Panc1 (cell line): ENCODE measurements around the gene MFSD6. TPM values are rescaled to one million over a fixed set of nuclear protein-coding genes. Genes with fewer than 3 reads are reported as not detected.

ENCODE experiments used
- ATAC-seq: fragments of 200-7000 bp; cut with Tn5 transposase; 2 replicates; pipeline ENCODE4 v1.9.1; 2020; ENCODE audit warnings: mild to moderate bottlenecking, moderate library complexity
- BruUV-seq: library from RNA; stranded (reverse); fragments of 400-500 nt; replicated peaks from 2 replicates; lab custom pipeline; 2021; lab: Mats Ljungman, UMichigan
- CTCF ChIA-PET: fragments of 300-600 bp; sonication (Branson Sonifier 250); formaldehyde crosslinking; loops from one replicate; lab custom pipeline; 2022; ENCODE audit warnings: antibody characterized with exemption; lab: Charles Lee
- POLR2A ChIA-PET: fragments of 300-600 bp; sonication (Branson Sonifier 250); formaldehyde crosslinking; loops from one replicate; lab custom pipeline; 2022; ENCODE audit warnings: antibody characterized with exemption; lab: Charles Lee
- DNase-seq: peaks from one replicate; pipeline ENCODE4 v3.0.0-alpha.2; 2010; ENCODE audit warnings: low read depth, low spot score
- H3K27ac ChIP-seq: 2 replicates; pipeline ENCODE4 v1.5.1; 2011; ENCODE audit warnings: mild to moderate bottlenecking, low read length, inconsistent platforms
- H3K27me3 ChIP-seq: fragments of 200-500 bp; sonication (Bioruptor generic); 2 replicates; pipeline ENCODE4 v1.6.0; 2014; ENCODE audit warnings: low read length, inconsistent platforms; ENCODE audit not compliant: control insufficient read depth, insufficient read depth
- H3K36me3 ChIP-seq: fragments of 200-500 bp; sonication (Bioruptor generic); 2 replicates; pipeline ENCODE4 v1.5.1; 2014; ENCODE audit warnings: inconsistent platforms, mild to moderate bottlenecking, low read length, moderate library complexity; ENCODE audit not compliant: control insufficient read depth, insufficient read depth
- H3K4me1 ChIP-seq: 2 replicates; pipeline ENCODE4 v1.5.1; 2011; ENCODE audit warnings: inconsistent platforms, mild to moderate bottlenecking, low read length, moderate library complexity; ENCODE audit not compliant: control insufficient read depth, insufficient read depth
- H3K4me3 ChIP-seq, 2 experiments: 2 replicates each; pipeline ENCODE4 v1.5.1; 2011 to 2012; ENCODE audit warnings: low read depth in 2 of 2, low read length in 2 of 2, mild to moderate bottlenecking in 2 of 2, inconsistent platforms in 1 of 2, moderate library complexity in 1 of 2
- H3K9me3 ChIP-seq: fragments of 200-500 bp; sonication (Bioruptor generic); 2 replicates; pipeline ENCODE4 v1.5.1; 2014; ENCODE audit warnings: low read depth, mild to moderate bottlenecking, inconsistent platforms, low read length, moderate library complexity; ENCODE audit not compliant: control insufficient read depth, insufficient read depth
- CTCF ChIP-seq: fragments of 450-650 bp; IDR thresholded peaks from 2 replicates; pipeline ENCODE4 v1.5.1; 2017; ENCODE audit warnings: mild to moderate bottlenecking
- POLR2AphosphoS5 ChIP-seq: IDR thresholded peaks from 2 replicates; pipeline ENCODE4 v1.6.1; 2012; ENCODE audit warnings: mild to moderate bottlenecking, low read depth, low read length, moderate library complexity
- REST ChIP-seq, 2 experiments: IDR thresholded peaks; 2 replicates each; pipeline ENCODE4 v1.6.1; 2011 to 2012; ENCODE audit warnings: low read depth in 2 of 2, control low read depth in 1 of 2, low read length in 1 of 2, mild to moderate bottlenecking in 1 of 2, moderate library complexity in 1 of 2; ENCODE audit not compliant: insufficient read depth in 1 of 2
- SIN3A ChIP-seq: IDR thresholded peaks from 2 replicates; pipeline ENCODE4 v1.6.1; 2012; ENCODE audit warnings: low read depth, mild to moderate bottlenecking, low read length, moderate library complexity, borderline replicate concordance; ENCODE audit not compliant: insufficient read depth
- TCF7L2 ChIP-seq: IDR thresholded peaks from 2 replicates; pipeline ENCODE4 v1.6.1; 2011; ENCODE audit warnings: mild to moderate bottlenecking, low read depth, low read length, inconsistent platforms
- in situ Hi-C: cut with HindIII; loops from 2 replicates; pipeline ENCODE4 v1.10.0; 2016; ENCODE audit warnings: low sequenced_read_pairs, low pct_unique_long_range_greater_than_20kb
- intact Hi-C: fragments of 100-400 bp; cut with micrococcal nuclease; formaldehyde crosslinking; loops from one replicate; pipeline ENCODE4 v1.10.0; 2022; ENCODE audit not compliant: unreplicated experiment
- total RNA-seq: library from RNA; stranded (reverse); gene quantifications from one replicate; pipeline ENCODE4 v1.2.1, GENCODE V29; 2021; ENCODE audit not compliant: unreplicated experiment

The MFSD6 gene
- total RNA-seq, 1 experiment from 2014 or later, result 10.4 TPM

DNA sequence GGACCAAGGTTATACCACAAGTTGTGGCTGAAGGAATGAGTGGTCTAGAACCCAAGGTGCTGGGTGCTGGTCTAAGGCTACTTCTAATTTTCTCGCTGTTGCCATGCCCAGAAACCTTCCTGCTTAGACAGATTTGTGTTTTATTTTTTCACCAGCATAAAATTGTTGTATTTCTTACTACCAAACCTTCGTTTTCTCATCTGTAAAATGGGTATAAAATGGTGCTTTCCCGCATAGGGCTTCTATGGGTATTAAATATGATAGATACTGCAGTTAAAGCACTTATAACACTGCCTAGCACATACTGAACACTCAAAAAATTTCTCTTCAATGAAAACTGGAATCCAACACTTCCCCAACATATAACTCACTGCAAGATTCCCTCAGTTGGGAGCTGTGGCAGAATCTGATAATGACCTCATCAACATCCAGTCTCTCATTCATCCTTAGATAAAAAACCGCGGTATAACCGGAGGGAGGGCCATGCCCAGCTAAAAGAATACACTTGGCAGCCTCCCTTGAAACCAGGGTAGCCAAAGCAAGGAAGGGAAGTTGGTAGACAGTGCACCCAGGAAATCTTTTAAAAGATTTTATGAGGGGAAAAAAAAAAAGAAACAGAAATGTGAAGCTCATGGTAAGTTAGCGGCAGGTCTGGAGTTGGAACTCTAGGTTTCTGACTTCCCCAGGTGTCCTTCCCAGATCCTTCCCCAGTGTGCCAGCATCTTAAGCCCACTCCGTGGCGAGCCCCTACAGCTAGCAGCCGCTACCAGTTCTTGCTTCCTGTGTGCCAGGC lies 125.2 kb downstream of the MFSD6 start:
- intact Hi-C loops (loop anchor here (10.0 kb wide), 1 partner anchor 111 kb away; the partner anchor contains the start of gene NAB1), in situ Hi-C loops (no loop called here)
- ATAC-seq (0 out of 2 replicates have a peak, but pooled peaks have one; percentile 20), DNase-seq (no peak)
- H3K4me3 ChIP-seq, result peak overlapping the region; percentile 74 to 84
- H3K27me3 ChIP-seq, result no peaks in the 10 kb centered on the region
- POLR2A ChIA-PET, result interaction anchor here (0.5 kb wide), 1 partner anchor 131 kb away, joined by 6 read pairs; no protein-coding TSS in a partner anchor
- H3K4me1 ChIP-seq, result peaks cover 11% of the 10 kb centered on the region
- H3K36me3 ChIP-seq, result no peaks in the 10 kb centered on the region
- CTCF ChIA-PET, result no interaction called here
- BruUV-seq, result TSS peak; percentile 79
- TF ChIP-seq REST (IDR thresholded peaks at IDR 0.05; ENCODE audit: insufficient read depth in 1 of 2, low read depth in 2 of 2, low read length in 1 of 2) (no peak), TCF7L2 (no peak), SIN3A (no peak), POLR2AphosphoS5 (no peak), CTCF (no peak)
- no peaks in the 10 kb centered on the region for H3K9me3 ChIP-seq
- peak overlapping the region; percentile 99 for H3K27ac ChIP-seq

- ChIA-PET POLR2A (interaction anchor here (0.5 kb wide), 1 partner anchor 104 kb away, joined by 3 read pairs; no protein-coding TSS in a partner anchor), CTCF (no interaction called here)
- Histone ChIP-seq H3K27me3 (no peaks in the 10 kb centered on the region), H3K27ac (peak overlapping the region; percentile 99), H3K4me1 (peaks cover 11% of the 10 kb centered on the region), H3K4me3 (peak overlapping the region; percentile 74 to 84), H3K9me3 (no peaks in the 10 kb centered on the region; the same call in 1 of the 2 replicates), H3K36me3 (no peaks in the 10 kb centered on the region)
- in situ Hi-C loops, result no loop called here
- DNase-seq (no peak), ATAC-seq (no peak; the same call in 1 of the 2 replicates)
- BruUV-seq, result no TSS peak
- intact Hi-C loops, result loop anchor here (10.0 kb wide), 1 partner anchor 111 kb away; the partner anchor contains the start of gene NAB1
- no peak for TF ChIP-seq SIN3A
- TF ChIP-seq POLR2AphosphoS5, result no peak
- TF ChIP-seq REST (IDR thresholded peaks at IDR 0.05; ENCODE audit: insufficient read depth in 1 of 2, low read depth in 2 of 2, low read length in 1 of 2), result no peak
- TF ChIP-seq TCF7L2, result no peak
- TF ChIP-seq CTCF, result no peak
Observed at GRCh38 chr2:190533968-190534309, 125.8 kb downstream of the MFSD6 start.
